ENCODE measurements around the gene PCYOX1L. TPM values are rescaled to one million over a fixed set of nuclear protein-coding genes. Genes with fewer than 3 reads are reported as not detected.

The PCYOX1L gene
- total RNA-seq, 1 experiment from 2014 or later = 15.3 TPM

DNA sequence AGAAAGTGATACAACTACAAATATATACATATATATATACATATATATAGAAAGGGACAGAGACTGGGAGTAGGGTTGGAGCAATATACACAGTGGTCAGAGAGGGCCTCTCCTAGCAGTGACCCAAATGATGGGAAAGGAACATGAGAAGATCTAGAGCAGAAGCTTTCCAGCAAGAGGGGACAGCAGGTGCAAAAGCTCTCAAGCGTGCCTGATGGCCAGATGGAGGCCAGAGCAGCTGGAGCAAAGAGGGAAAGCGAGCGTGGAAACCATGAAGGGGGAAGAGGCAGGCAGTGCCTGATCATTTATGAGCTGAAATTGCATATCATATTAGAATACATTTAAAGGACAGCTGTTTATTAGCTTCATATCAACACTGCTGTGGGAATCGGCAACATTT is 20.1 kb upstream of the PCYOX1L start:
- no peaks in the 10 kb centered on the region for H3K79me1 ChIP-seq (ENCODE audit: insufficient read depth, low read depth, low read length, poor library complexity, severe bottlenecking)
- no peak overlapping the region for H4K8ac ChIP-seq (replicated peaks; ENCODE audit: insufficient read length, low read depth, low read length)
- no peak overlapping the region; a peak in 1 of 5 replicates for H3K4me3 Mint-ChIP-seq
- H2BK5ac ChIP-seq (ENCODE audit: insufficient read length, low read length) = no peak overlapping the region
- DNase-seq = no peak
- no peaks in the 10 kb centered on the region for H3K27me3 ChIP-seq (ENCODE audit: insufficient read depth, low read length)
- H3K23ac ChIP-seq (ENCODE audit: insufficient read length, low read depth, low read length) = no peak overlapping the region
- no peak overlapping the region for H3K56ac ChIP-seq (ENCODE audit: insufficient read length, low read depth, low read length)
- H3K27ac ChIP-seq (ENCODE audit: insufficient read length, low read depth, low read length) = no peak overlapping the region
- no peak overlapping the region for H2AFZ ChIP-seq (ENCODE audit: low read length)
- no peak overlapping the region for H2BK120ac ChIP-seq (ENCODE audit: low read depth, low read length, poor library complexity, severe bottlenecking)
- H2BK20ac ChIP-seq (ENCODE audit: low read depth, low read length, poor library complexity, severe bottlenecking) = no peak overlapping the region
- no peaks in the 10 kb centered on the region for H3K36me3 Mint-ChIP-seq (ENCODE audit: insufficient read depth in 1 of 3, low read depth in 3 of 3)
- H2BK15ac ChIP-seq (ENCODE audit: low read depth, low read length) = no peak overlapping the region
- H3K4ac ChIP-seq (ENCODE audit: low read depth, low read length) = no peak overlapping the region
- no peaks in the 10 kb centered on the region for H4K20me1 ChIP-seq (ENCODE audit: control insufficient read depth, insufficient read depth, insufficient read length)
- H3K4me1 ChIP-seq (ENCODE audit: insufficient read depth, low read length) = no peaks in the 10 kb centered on the region
- no peaks in the 10 kb centered on the region for H3K4me1 Mint-ChIP-seq
- no peak overlapping the region for H2BK12ac ChIP-seq (ENCODE audit: insufficient read length, low read depth, low read length)
- H3K27ac Mint-ChIP-seq = no peak overlapping the region
- no peak overlapping the region for H4K91ac ChIP-seq (ENCODE audit: insufficient read length, low read depth, low read length)
- H3K14ac ChIP-seq (ENCODE audit: insufficient read depth, low read length) = no peak overlapping the region
- WGBS (ENCODE audit: extremely low coverage, insufficient read length, low lambda C conversion rate) = no CpG with 5 or more reads among the region's 4 CpGs
- TF ChIP-seq, protein P1, sequence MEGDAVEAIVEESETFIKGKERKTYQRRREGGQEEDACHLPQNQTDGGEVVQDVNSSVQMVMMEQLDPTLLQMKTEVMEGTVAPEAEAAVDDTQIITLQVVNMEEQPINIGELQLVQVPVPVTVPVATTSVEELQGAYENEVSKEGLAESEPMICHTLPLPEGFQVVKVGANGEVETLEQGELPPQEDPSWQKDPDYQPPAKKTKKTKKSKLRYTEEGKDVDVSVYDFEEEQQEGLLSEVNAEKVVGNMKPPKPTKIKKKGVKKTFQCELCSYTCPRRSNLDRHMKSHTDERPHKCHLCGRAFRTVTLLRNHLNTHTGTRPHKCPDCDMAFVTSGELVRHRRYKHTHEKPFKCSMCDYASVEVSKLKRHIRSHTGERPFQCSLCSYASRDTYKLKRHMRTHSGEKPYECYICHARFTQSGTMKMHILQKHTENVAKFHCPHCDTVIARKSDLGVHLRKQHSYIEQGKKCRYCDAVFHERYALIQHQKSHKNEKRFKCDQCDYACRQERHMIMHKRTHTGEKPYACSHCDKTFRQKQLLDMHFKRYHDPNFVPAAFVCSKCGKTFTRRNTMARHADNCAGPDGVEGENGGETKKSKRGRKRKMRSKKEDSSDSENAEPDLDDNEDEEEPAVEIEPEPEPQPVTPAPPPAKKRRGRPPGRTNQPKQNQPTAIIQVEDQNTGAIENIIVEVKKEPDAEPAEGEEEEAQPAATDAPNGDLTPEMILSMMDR (conservative IDR thresholded peaks at IDR 0.05) = no peak
- H3K4me2 ChIP-seq (ENCODE audit: insufficient read depth, insufficient read length, low read length) = no peak overlapping the region
- no peaks in the 10 kb centered on the region for H3K9me3 Mint-ChIP-seq
- H3K9me3 ChIP-seq (ENCODE audit: control insufficient read depth, low read depth, low read length) = no peaks in the 10 kb centered on the region
- H3K27me3 Mint-ChIP-seq (ENCODE audit: low read depth) = peaks cover 4% of the 10 kb centered on the region
- H3K23me2 ChIP-seq (ENCODE audit: insufficient read length, low read depth, low read length, poor library complexity, severe bottlenecking) = no peaks in the 10 kb centered on the region
- no peak overlapping the region for H3K18ac ChIP-seq (ENCODE audit: insufficient read length, low read depth, low read length)
- no peak overlapping the region for H2AK5ac ChIP-seq (ENCODE audit: insufficient read length, low read length)
- H3K9ac ChIP-seq (ENCODE audit: extremely low read depth, insufficient read length, low read length) = no peak overlapping the region
- H3T11ph ChIP-seq (ENCODE audit: low read length) = no peak overlapping the region
- no peak overlapping the region for H4K5ac ChIP-seq (ENCODE audit: insufficient read length, low read depth, low read length)
- H3K79me2 ChIP-seq (ENCODE audit: insufficient read depth, low read length) = no peaks in the 10 kb centered on the region

Data from H9 (cell line).